Loucy (cell line): ENCODE data around the gene RBM19.

Source experiments
- H2AFZ ChIP-seq: fragments of 200-600 bp; sonication (generic); 2 replicates; pipeline ENCODE4 v1.6.0; 2016; ENCODE audit warnings: antibody characterized with exemption, mild to moderate bottlenecking, low read length, moderate library complexity
- H3F3A ChIP-seq: fragments of 200-600 bp; 2 replicates; pipeline ENCODE4 v1.6.0; 2016; ENCODE audit warnings: antibody characterized with exemption, low read depth, mild to moderate bottlenecking
- H3K27me3 ChIP-seq: fragments of 200-600 bp; sonication (generic); 2 replicates; pipeline ENCODE4 v1.6.1; 2014; ENCODE audit warnings: low read length, mild to moderate bottlenecking; ENCODE audit not compliant: insufficient read depth, poor library complexity, severe bottlenecking
- H3K36me3 ChIP-seq: fragments of 200-600 bp; sonication (generic); 2 replicates; pipeline ENCODE4 v1.6.1; 2016; ENCODE audit warnings: low read length; ENCODE audit not compliant: insufficient read depth
- H3K4me1 ChIP-seq: fragments of 200-600 bp; sonication (generic); 2 replicates; pipeline ENCODE4 v1.5.1; 2014; ENCODE audit warnings: low read length, mild to moderate bottlenecking; ENCODE audit not compliant: insufficient read depth, poor library complexity, severe bottlenecking
- H3K4me2 ChIP-seq: fragments of 200-600 bp; sonication (generic); 2 replicates; pipeline ENCODE4 v1.6.0; 2014; ENCODE audit warnings: antibody characterized with exemption, low read length, low read depth, mild to moderate bottlenecking; ENCODE audit not compliant: poor library complexity, severe bottlenecking
- H3K4me3 ChIP-seq: fragments of 200-600 bp; sonication (generic); 2 replicates; pipeline ENCODE4 v1.5.1; 2014; ENCODE audit warnings: low read length, mild to moderate bottlenecking, mixed read lengths; ENCODE audit not compliant: poor library complexity, severe bottlenecking
- H3K79me2 ChIP-seq: fragments of 200-600 bp; sonication (generic); 2 replicates; pipeline ENCODE4 v1.6.1; 2014; ENCODE audit warnings: low read length; ENCODE audit not compliant: insufficient read depth
- H3K9ac ChIP-seq: fragments of 200-600 bp; sonication (generic); 2 replicates; pipeline ENCODE4 v1.6.0; 2014; ENCODE audit warnings: mild to moderate bottlenecking, low read depth, low read length, moderate library complexity; ENCODE audit not compliant: poor library complexity, severe bottlenecking
- H3K9me2 ChIP-seq: fragments of 200-600 bp; sonication (generic); replicated peaks from 2 replicates; pipeline ENCODE4 v1.6.1; 2016; ENCODE audit warnings: low read depth, low read length, mixed read lengths
- H3K9me3 ChIP-seq: fragments of 200-600 bp; sonication (generic); 2 replicates; pipeline ENCODE4 v1.6.1; 2014; ENCODE audit warnings: mild to moderate bottlenecking, antibody characterized with exemption, low read length, low read depth; ENCODE audit not compliant: insufficient read depth
- H4K20me1 ChIP-seq: fragments of 200-600 bp; sonication (generic); 2 replicates; pipeline ENCODE4 v1.6.0; 2014; ENCODE audit warnings: antibody characterized with exemption, low read length, mild to moderate bottlenecking; ENCODE audit not compliant: insufficient read depth, poor library complexity, severe bottlenecking
- EZH2phosphoT487 ChIP-seq: fragments of 200-600 bp; IDR thresholded peaks from 2 replicates; pipeline ENCODE4 v1.6.1; 2018; ENCODE audit warnings: antibody characterized with exemption, mild to moderate bottlenecking, moderate library complexity, borderline replicate concordance
- TF ChIP-seq, protein P1 (sequence below): fragments of 200-600 bp; sonication (generic); conservative IDR thresholded peaks from 2 replicates; pipeline ENCODE4 v1.5.1; 2014; ENCODE audit warnings: mild to moderate bottlenecking, antibody characterized with exemption, low read length

The RBM19 gene

DNA sequence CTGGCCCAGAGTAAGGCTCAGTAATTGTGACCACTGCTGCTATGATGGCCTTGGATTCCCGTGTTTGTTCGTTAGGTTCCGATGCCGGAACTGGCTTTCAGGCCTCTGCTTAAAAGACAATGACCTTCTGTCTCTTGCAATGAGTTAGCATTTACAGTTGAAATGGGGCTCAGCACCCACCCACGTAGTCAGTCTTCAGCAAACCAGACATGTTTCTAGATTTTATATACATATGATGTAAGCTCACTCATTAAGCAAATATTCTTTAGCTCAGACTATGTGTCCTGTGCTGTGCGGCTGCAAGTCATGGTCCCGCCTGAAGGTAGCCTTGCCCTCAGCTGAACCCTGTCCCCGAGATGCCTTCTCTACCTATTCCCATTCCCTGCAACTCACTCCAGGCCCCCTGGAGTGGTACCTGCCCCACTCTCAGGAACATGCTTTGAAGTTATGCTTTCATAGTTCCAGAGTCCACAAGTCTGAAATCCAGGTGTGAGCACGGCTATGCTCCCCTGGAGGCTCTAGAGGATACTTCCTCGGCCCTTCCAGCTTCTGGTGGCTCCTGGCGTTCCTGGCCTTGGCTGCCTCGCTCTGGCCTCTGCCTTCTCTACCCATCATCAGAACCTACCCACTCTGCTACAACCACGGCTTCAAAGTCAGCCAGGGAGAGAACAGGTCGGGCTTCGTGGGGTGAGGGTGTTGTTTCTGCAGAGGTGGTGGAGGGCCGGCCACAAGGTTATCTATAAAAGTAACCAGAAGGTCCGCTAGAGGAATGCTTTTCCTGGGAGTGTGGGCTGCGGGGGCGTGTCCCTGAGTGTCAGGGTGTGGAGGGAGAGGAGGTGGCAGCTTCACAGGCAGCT lies 157.8 kb downstream of the RBM19 start:
- Histone ChIP-seq H3K9me2 (no peaks in the 10 kb centered on the region), H3K36me3 (no peaks in the 10 kb centered on the region), H3K9me3 (no peaks in the 10 kb centered on the region), H3K4me2 (no peak overlapping the region), H3K4me1 (no peaks in the 10 kb centered on the region), H3K4me3 (no peak overlapping the region), H3K27me3 (no peaks in the 10 kb centered on the region), H3K9ac (no peak overlapping the region), H3F3A (no peaks in the 10 kb centered on the region), H2AFZ (no peak overlapping the region), H3K79me2 (no peaks in the 10 kb centered on the region), H4K20me1 (no peaks in the 10 kb centered on the region)
- TF ChIP-seq, protein P1, sequence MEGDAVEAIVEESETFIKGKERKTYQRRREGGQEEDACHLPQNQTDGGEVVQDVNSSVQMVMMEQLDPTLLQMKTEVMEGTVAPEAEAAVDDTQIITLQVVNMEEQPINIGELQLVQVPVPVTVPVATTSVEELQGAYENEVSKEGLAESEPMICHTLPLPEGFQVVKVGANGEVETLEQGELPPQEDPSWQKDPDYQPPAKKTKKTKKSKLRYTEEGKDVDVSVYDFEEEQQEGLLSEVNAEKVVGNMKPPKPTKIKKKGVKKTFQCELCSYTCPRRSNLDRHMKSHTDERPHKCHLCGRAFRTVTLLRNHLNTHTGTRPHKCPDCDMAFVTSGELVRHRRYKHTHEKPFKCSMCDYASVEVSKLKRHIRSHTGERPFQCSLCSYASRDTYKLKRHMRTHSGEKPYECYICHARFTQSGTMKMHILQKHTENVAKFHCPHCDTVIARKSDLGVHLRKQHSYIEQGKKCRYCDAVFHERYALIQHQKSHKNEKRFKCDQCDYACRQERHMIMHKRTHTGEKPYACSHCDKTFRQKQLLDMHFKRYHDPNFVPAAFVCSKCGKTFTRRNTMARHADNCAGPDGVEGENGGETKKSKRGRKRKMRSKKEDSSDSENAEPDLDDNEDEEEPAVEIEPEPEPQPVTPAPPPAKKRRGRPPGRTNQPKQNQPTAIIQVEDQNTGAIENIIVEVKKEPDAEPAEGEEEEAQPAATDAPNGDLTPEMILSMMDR, result no peak
- no peak for TF ChIP-seq EZH2phosphoT487

DNA sequence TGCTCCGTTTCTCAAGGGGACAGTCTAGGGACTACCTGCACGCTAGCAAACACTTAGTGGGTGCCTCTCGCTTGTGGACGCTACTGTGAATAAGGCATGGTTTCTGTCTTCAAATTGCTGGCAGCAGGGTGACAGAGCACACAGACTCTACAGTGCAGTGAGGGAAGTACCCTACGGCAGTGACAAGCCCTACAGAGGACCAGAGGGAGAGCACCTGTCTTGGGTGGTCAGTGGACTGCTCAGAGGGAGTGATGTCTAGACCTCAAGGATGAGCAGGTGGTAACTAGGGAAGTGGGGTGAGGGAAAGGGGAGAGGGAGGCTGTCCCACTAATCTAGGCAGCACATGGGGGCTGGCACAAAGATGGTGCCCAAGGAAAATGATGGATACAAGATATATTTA lies 160.5 kb downstream of the RBM19 start:
- no peaks in the 10 kb centered on the region for H3K27me3 ChIP-seq
- no peak overlapping the region for H3K4me3 ChIP-seq
- no peak overlapping the region for H3K9ac ChIP-seq
- H3K9me2 ChIP-seq, result no peaks in the 10 kb centered on the region
- no peaks in the 10 kb centered on the region for H4K20me1 ChIP-seq
- H3K79me2 ChIP-seq, result no peaks in the 10 kb centered on the region
- H3K4me2 ChIP-seq, result no peak overlapping the region
- H3K4me1 ChIP-seq, result no peaks in the 10 kb centered on the region
- TF ChIP-seq, protein P1, result no peak
- no peak for TF ChIP-seq EZH2phosphoT487
- no peaks in the 10 kb centered on the region for H3K36me3 ChIP-seq
- H2AFZ ChIP-seq, result no peak overlapping the region
- H3F3A ChIP-seq, result no peaks in the 10 kb centered on the region
- no peaks in the 10 kb centered on the region for H3K9me3 ChIP-seq

DNA sequence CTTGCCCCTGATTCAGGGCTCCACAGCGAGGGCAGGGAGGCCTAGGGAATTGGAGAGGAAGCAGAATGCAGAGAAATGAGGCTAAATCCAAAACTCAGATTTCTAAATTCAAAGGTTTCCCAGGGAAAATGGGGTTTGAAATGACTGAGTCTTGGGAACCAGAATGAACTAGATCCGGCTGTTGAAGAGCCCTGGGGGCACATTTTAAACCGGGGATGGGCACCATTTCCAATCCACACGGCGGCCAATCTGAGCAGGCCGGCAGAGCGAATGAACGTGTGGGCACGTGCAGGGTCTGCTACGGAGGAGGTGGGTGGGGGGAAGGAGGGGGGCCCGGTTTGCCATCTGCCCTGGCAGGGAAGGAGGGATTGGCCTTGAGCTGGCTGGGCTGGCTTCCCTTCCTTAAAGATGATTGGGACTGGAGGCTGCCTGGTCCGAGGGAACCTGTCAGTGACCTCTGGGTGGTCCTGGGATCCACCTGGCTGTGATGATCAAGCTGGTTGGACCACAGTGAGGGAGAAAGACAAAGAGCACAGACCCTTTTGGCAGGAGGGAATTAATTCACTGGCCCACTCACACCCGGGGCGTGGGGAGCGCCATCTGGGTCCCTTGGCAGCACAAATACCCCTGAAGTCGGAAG lies 161.0 kb downstream of the RBM19 start:
- H3K4me1 ChIP-seq, result no peaks in the 10 kb centered on the region
- no peak overlapping the region for H3K4me3 ChIP-seq
- H3K36me3 ChIP-seq, result no peaks in the 10 kb centered on the region
- H3F3A ChIP-seq, result no peaks in the 10 kb centered on the region
- no peaks in the 10 kb centered on the region for H3K9me3 ChIP-seq
- TF ChIP-seq, protein P1, result no peak
- TF ChIP-seq EZH2phosphoT487, result no peak
- no peak overlapping the region for H3K9ac ChIP-seq
- H4K20me1 ChIP-seq, result no peaks in the 10 kb centered on the region
- H3K9me2 ChIP-seq, result no peaks in the 10 kb centered on the region
- no peaks in the 10 kb centered on the region for H3K27me3 ChIP-seq
- H2AFZ ChIP-seq, result no peak overlapping the region
- H3K4me2 ChIP-seq, result no peak overlapping the region
- no peaks in the 10 kb centered on the region for H3K79me2 ChIP-seq
